GM19455 (cell line): ENCODE data around the gene WDR54.

Source experiments
- ATAC-seq: cut with Tn5 transposase; IDR thresholded peaks from one replicate; pipeline ENCODE4 v1.9.1; 2021; ENCODE audit not compliant: unreplicated experiment

The WDR54 gene, protein sequence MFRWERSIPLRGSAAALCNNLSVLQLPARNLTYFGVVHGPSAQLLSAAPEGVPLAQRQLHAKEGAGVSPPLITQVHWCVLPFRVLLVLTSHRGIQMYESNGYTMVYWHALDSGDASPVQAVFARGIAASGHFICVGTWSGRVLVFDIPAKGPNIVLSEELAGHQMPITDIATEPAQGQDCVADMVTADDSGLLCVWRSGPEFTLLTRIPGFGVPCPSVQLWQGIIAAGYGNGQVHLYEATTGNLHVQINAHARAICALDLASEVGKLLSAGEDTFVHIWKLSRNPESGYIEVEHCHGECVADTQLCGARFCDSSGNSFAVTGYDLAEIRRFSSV

GRCh38 chr2:74421221-74421870, at the start of gene WDR54, which contains the start of gene C2orf81:
WDR54 (plus strand) TSS chr2:74421730; CDS start chr2:74422154, 424 bp downstream.
C2orf81 (minus strand) TSS chr2:74421619; CDS start chr2:74421560, 59 bp downstream.
- ATAC-seq: peak; percentile 89

DNA sequence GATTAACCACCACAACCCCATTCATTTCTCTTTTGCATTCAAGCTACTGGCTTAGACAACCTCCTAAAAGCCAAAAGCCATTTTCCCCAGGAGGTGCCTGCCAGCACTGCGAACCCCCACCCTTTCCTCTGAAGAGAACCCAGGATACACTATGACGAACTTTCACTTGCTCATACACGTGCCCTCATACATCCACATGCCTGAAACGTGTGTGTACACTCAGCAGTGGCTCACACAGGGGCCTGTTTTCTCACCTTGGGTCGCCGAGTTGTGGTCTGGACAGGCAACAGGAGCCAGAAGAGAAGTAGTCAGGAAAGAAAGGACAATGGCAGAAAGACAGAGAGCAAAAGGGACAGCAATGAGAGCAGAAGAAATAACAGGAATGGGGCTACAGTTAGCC, 48.9 kb upstream of the WDR54 start:
- no peak for ATAC-seq

DNA sequence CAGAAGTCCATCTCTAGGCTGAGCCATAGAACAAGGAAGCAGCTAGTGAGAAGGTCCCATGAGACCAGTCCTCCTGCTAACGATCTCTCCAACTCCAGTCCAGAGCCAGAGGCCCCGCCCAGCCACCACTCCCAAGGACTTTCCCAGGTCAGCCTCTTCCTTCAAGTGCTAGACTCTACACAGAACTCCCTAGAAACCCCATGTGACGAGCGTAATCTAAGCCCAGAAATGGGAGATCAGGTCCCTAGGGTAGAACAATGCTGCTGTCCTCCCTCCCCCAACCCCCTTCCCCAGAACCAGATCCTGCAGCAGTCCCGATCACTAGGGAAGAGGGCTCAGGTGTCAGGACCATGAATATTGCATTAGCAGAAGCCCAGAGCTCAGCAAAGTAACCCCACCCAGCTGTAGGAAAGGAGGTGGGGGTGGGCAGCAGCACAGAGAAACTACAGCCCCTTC, 48.3 kb upstream of the WDR54 start:
- ATAC-seq: no peak

- no peak for ATAC-seq
Observed at GRCh38 chr2:74373985-74374384, 47.5 kb upstream of the WDR54 start.

- no peak for ATAC-seq
Observed at GRCh38 chr2:74374509-74375205, 46.9 kb upstream of the WDR54 start.

GRCh38 chr2:74375838-74376237, 45.7 kb upstream of the WDR54 start:
- no peak for ATAC-seq

DNA sequence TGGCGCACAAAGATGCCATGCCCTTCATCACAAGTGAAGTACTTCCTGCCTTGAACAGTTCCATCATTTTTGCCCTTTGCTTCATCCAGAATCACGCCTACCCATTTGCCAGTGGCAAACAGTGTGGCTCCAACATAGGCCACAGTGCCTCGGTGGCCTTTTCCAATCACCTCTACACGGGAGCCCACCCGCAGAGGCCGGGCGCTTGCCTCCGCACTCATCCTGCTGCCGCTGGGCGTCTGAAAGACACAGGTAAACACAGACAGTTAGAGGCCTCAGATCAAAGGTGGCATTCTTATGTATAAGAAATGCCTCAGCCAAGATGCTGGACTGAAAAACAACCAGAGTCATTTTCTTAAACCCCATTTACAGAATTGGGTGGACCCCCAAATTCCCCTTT, 43.5 kb upstream of the WDR54 start:
- no peak for ATAC-seq

DNA sequence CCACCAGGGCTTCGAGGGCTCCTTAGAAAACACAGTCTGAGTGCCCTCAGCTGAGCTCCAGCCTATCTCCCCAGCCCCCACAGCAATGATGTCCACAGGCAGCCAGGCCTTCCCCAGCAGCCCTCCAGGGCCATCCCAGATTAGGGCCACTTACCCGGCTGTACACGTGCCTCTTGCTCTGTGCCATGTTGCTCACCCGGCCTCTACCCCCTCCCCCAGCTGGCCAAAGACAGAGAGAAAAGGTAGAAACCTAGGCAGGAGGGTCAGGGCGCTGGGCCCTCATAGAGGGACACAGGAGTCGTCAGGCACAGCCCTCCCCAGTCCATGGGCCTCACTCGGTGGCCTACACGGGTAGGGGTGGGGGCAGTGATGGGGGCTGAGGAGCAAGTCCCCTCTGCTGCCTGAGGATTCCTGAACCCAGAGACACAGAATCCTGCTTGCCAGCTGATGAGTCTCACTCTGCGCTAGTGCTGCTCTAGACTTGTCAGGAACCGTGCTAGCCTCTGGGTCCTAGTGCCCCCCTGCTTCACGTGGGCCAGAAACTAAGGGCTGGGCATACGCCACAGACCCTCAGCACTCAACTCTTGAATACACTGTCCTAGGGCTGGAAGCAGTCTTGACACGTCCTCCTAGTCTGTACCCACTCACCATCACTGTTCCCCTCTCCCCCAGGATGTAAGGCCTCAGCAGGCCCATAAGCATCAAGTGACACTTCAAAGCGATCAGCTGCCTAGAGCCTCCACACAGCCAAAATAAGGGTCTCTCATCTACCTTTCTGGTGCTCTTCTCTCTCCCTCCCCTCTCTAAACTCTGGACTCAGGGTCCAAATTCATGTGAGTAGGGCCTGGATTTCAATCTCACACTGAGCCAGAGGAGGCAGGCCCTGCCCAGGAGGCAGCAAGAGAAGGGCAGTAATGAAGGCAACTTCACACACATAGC, 41.4 kb upstream of the WDR54 start, which contains the start of gene DCTN1:
Gene DCTN1 (minus strand): TSS at position 461 of the 939 bp plus-strand sequence. CDS start 274 bp downstream, at position 187.
- no peak for ATAC-seq

GRCh38 chr2:74381751-74382150, 39.8 kb upstream of the WDR54 start:
- no peak for ATAC-seq

DNA sequence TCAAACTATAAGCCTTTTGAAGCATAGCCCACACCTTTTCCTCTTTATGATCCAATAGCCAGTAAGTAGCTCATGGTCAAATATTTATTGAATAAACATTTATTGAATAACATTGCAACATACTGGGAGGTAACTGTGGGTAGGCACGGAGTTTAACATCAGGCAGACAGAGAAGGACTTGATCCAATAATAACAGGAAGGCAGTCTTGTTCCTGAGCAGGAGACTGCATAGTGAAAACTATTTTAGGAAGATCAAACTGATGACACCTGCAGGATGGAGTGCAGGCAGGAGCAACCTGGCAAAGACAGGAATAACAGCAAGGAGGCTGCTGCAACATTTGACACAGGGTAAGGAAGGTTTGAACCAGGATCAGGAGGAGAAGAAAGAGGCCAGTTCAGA, 38.3 kb upstream of the WDR54 start:
- no peak for ATAC-seq

GRCh38 chr2:74384051-74384450, 37.5 kb upstream of the WDR54 start:
- ATAC-seq: no peak

- no peak for ATAC-seq
Observed at GRCh38 chr2:74385396-74385795, 36.1 kb upstream of the WDR54 start.

- no peak for ATAC-seq
Observed at GRCh38 chr2:74387346-74387745, 34.2 kb upstream of the WDR54 start.

DNA sequence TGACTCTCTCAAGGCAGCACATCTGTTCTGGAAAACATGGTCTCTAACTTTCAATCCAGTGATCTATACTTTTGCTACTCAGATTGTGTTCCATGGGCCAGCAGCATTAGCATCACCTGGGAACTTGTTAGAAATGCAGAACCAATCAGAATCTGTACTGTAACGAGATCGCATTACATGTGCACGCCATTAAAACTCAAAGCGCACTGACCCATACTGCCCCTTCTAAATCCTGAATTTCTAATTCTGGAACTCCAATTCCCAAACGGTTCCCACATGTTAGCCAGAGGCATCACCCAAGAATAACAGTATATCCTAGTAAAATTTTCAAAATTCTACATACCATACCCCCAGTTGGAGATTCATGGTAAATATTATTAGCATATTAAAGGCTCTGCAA, 30.9 kb upstream of the WDR54 start:
- no peak for ATAC-seq

DNA sequence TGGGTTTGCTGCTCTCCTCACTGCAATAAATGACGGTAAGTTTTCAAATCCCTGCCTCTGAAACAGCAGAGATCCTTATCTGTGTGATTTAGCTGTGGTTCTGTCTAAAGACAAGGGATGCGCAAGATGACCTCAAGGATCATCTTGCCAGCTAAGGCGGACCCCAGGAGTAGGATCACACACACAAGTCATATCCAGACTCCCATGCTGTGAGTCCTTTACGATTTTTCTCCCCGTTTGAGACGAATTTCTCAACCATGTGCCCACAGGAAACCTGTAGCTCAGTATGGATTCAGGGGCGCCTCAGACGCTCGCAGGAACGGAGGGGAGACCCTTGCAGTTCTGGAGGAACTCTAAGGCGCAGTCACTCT, 30.3 kb upstream of the WDR54 start:
- ATAC-seq: peak; percentile 35

- peak; percentile 62 for ATAC-seq
Observed at GRCh38 chr2:74391580-74392448, 29.7 kb upstream of the WDR54 start.

DNA sequence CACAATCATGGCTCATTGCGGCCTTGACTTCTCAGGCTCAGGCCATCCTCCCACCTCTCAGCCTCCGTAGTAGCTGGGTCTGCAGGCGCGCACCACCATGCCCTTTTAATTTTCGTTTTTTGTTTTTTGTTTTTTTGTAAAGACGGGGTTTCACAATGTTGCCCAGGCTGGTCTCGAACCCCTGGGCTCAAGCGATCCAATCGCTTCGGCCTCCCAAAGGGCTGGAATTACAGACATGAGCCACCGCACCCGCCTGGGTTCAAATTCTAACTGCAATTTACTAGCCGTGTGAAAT, 29.1 kb upstream of the WDR54 start:
- ATAC-seq: no peak

- ATAC-seq: no peak
Observed at GRCh38 chr2:74393525-74393924, 28.0 kb upstream of the WDR54 start.

DNA sequence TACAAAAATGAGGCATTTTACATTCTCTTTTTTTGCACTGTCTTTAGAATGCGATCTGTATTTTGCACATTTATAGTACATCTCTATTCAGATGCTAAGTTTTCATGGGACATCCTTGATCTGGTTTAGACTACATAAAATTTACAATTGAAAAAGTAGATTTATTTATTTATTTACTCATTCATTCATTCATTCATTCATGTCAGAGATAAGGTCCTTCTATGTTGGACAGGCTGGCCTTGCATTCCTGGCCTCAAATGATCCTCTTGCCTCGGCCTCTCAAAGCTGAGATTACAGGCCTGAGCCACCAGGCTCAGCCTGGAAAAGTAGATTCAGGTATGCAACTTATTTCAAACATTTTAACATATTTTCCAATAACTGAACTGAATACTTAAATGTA, 25.4 kb upstream of the WDR54 start:
- ATAC-seq: no peak

DNA sequence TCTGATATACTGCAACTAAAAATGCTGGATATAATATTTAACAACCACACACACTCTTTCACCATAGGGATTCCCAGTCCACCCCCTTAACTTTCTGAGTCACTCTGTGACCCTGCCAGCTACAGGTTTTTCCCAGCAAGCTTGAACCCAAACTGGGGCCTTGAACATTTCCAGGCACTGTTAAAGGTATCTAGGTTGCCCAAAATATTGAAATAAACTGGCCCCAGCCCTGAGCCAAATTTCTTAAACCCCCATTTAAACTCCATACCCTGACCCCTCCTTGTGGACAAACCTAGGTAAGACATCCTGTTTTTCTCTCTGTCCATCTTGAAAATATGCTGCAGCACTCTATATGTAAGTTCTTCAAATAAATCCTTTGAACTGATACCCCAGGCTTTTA, 21.7 kb upstream of the WDR54 start:
- ATAC-seq: no peak
